Stomach (tissue), 9 donors: ENCODE results near the gene KPNA1. TPM values are rescaled to one million over a fixed set of nuclear protein-coding genes. Genes with fewer than 3 reads are reported as not detected.

Source experiments
- DNase-seq, 2 donors: peaks; one replicate each; pipeline versions ENCODE4 v3.0.0 to v3.0.0-alpha.2; 2013 to 2019
- H3K27ac ChIP-seq, 5 donors: fragments of 200-600 bp in 4 of 5; sonication (generic) in 4 of 5; one replicate each; pipeline ENCODE4 v1.5.1; 2013 to 2019; ENCODE audit warnings: mild to moderate bottlenecking in 1 of 5, moderate library complexity in 1 of 5
- H3K27me3 ChIP-seq, 3 donors: fragments of 200-600 bp; sonication (generic); one replicate each; pipeline ENCODE4 v1.5.1; 2017 to 2019; ENCODE audit warnings: mixed run types in 1 of 3
- H3K36me3 ChIP-seq, 4 donors: fragments of 200-600 bp; sonication (generic); 1 replicate in 3 of 4; 2 replicates in 1 of 4; pipeline ENCODE4 v1.5.1; 2016 to 2019
- H3K4me1 ChIP-seq, 4 donors: fragments of 200-600 bp; sonication (generic); one replicate each; pipeline ENCODE4 v1.5.1; 2016 to 2019
- H3K4me3 ChIP-seq, 4 donors: fragments of 200-600 bp; sonication (generic) in 3 of 4; one replicate each; pipeline ENCODE4 v1.5.1; 2016 to 2019; ENCODE audit warnings: mild to moderate bottlenecking in 1 of 4
- H3K9me3 ChIP-seq, 4 donors: fragments of 200-600 bp; sonication (generic); one replicate each; pipeline ENCODE4 v1.5.1; 2016 to 2019
- EP300 ChIP-seq: sonication (generic); formaldehyde crosslinking; IDR thresholded peaks from one replicate; pipeline ENCODE4 v1.6.1; 2017; ENCODE audit warnings: antibody characterized with exemption
- POLR2A ChIP-seq, 4 donors: fragments of 450-650 bp; IDR thresholded peaks; one replicate each; pipeline ENCODE4 v1.6.1; 2016; ENCODE audit warnings: antibody characterized with exemption in 4 of 4, control low read depth in 2 of 4, mild to moderate bottlenecking in 1 of 4, moderate library complexity in 1 of 4
- POLR2AphosphoS5 ChIP-seq, 3 donors: sonication (generic); formaldehyde crosslinking; IDR thresholded peaks; one replicate each; pipeline ENCODE4 v1.6.1; 2016; ENCODE audit warnings: antibody characterized with exemption in 3 of 3
- WGBS, 5 donors: extraction: QIAGEN DNeasy Blood & Tissue Kit in 3 of 5; methylation state at CpG; one replicate each; pipeline versions ENCODE4 v1.1.5 to v1.1.7; 2013 to 2018; 5-methylcytosine and 5-hydroxymethylcytosine counted together
- intact Hi-C: fragments of 100-400 bp; cut with DNase I; formaldehyde crosslinking; loops from one replicate; pipeline ENCODE4 v1.15.1; 2023; ENCODE audit warnings: low total_unique reads
- polyA plus RNA-seq, 3 donors: library from polyadenylated mRNA; stranded (reverse); fragments of 200-250 nt; gene quantifications; one replicate each; pipeline ENCODE4 v1.2.3, GENCODE V29; 2013
- total RNA-seq, 5 donors: library from RNA; depleted of rRNA; stranded (reverse); fragments of >200 nt; gene quantifications; one replicate each; pipeline versions ENCODE4 v1.1.0 to v1.2.3, GENCODE V29; 2014 to 2016
- TF ChIP-seq, protein P1 (sequence below), 7 experiments: fragments of 450-650 bp in 4 of 7; fragments of 200-600 bp in 3 of 7; sonication (generic) in 3 of 7; IDR thresholded peaks; one replicate each; pipeline ENCODE4 v1.5.1; 2016 to 2019; ENCODE audit warnings: antibody characterized with exemption in 7 of 7, control low read depth in 2 of 7, mild to moderate bottlenecking in 1 of 7
- donor health status: healthy with polysubstance abuse.
- donor health status: Bipolar disorder and iron deficiency.
- donor health status: healthy.

Gene KPNA1
- total and polyA plus RNA-seq, 8 donors = 6.7 to 88.4 (median 32.0) TPM

DNA sequence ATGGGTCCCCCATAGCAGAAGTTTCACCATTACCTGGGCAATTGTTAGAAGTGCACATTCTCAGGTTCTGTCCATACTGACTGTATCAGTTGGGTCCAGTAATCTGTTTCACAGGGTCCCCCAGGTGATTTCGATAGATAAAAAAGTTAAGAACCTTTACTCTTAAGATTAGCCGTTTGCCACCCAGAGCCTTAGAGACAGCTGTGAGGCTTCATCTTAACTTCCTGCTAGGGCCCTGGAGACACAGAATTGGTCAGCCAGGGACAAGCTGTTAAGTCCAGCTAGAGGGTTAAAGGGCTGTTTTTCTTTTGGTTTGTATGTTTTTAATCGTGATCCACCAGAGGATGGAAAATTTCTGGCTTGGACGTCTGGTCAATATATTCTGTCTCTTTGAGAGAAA is 124.1 kb downstream of the KPNA1 start:
- Histone ChIP-seq H3K27ac (peak overlapping the region in 2 of 5 donors; percentile 34 to 36), H3K27me3 (no peaks in the 10 kb centered on the region), H3K4me3 (no peak overlapping the region), H3K9me3 (no peaks in the 10 kb centered on the region), H3K36me3 (peaks cover 0 to 14% (median 5%) of the 10 kb centered on the region in 4 donors), H3K4me1 (peaks cover 9 to 39% (median 19%) of the 10 kb centered on the region in 4 donors)
- 46 to 57% (median 55%) methylated on average over 4 of the region's 4 CpGs for WGBS, 5 donors
- intact Hi-C loops = loop anchor here (10.0 kb wide), 1 partner anchor 294 kb away; the partner anchor contains the start of gene PARP14
- TF ChIP-seq POLR2AphosphoS5 (IDR thresholded peaks at IDR 0.05) = no peak
- TF ChIP-seq, protein P1, sequence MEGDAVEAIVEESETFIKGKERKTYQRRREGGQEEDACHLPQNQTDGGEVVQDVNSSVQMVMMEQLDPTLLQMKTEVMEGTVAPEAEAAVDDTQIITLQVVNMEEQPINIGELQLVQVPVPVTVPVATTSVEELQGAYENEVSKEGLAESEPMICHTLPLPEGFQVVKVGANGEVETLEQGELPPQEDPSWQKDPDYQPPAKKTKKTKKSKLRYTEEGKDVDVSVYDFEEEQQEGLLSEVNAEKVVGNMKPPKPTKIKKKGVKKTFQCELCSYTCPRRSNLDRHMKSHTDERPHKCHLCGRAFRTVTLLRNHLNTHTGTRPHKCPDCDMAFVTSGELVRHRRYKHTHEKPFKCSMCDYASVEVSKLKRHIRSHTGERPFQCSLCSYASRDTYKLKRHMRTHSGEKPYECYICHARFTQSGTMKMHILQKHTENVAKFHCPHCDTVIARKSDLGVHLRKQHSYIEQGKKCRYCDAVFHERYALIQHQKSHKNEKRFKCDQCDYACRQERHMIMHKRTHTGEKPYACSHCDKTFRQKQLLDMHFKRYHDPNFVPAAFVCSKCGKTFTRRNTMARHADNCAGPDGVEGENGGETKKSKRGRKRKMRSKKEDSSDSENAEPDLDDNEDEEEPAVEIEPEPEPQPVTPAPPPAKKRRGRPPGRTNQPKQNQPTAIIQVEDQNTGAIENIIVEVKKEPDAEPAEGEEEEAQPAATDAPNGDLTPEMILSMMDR (IDR thresholded peaks at IDR 0.05) = no peak
- no peak for TF ChIP-seq EP300
- no peak for TF ChIP-seq POLR2A (IDR thresholded peaks at IDR 0.05)
- no peak for DNase-seq

DNA sequence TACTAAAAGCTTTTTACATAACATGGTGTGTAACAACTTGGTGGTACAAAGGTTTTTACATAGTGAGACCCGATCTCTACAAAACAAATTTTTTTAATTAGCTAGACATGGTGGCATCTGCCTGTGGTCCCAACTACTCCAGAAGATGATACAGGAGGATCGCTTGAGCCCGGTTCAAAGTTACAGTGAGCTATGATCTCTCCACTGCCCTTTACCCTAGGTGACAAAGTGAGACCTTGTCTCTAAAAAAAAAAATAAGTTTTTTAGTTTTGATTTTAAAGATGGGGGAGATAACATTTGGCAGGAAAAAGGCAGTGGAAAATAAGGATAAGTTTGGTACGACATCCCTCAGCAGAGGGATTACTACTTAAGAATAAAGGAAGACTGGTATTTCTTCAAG is 124.8 kb downstream of the KPNA1 start:
- H3K27me3 ChIP-seq = no peaks in the 10 kb centered on the region
- peaks cover 17 to 45% (median 26%) of the 10 kb centered on the region in 4 donors for H3K4me1 ChIP-seq
- DNase-seq = no peak
- H3K4me3 ChIP-seq = no peak overlapping the region
- H3K27ac ChIP-seq = peak overlapping the region in 2 of 5 donors; percentile 34 to 36
- peaks cover 0 to 14% (median 5%) of the 10 kb centered on the region in 4 donors for H3K36me3 ChIP-seq
- TF ChIP-seq POLR2AphosphoS5 (IDR thresholded peaks at IDR 0.05) (no peak), POLR2A (IDR thresholded peaks at IDR 0.05) (no peak), EP300 (no peak)
- TF ChIP-seq, protein P1 (IDR thresholded peaks at IDR 0.05) = no peak
- H3K9me3 ChIP-seq = no peaks in the 10 kb centered on the region
- intact Hi-C loops = loop anchor here (10.0 kb wide), 1 partner anchor 295 kb away; the partner anchor contains the start of gene PARP14
- WGBS, 5 donors = 86 to 91% (median 86%) methylated on average over 4 of the region's 4 CpGs

DNA sequence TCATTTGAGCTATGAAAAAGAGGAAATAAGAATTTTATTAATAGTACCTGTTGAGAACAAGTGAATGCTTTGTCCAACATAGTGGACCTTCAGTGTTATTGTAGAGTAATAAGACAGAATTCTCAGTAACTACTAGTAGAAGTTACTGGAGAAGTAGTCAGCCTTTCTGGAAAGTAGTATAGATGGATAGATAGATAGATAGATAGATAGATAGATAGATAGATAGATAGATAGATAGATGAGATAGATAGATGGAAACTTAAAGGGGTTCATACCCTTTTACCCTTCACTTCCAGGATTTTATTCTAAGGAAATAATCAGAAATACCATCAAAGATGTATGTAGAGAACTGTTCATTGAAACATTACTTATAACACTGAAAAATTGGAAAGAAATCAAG is 125.5 kb downstream of the KPNA1 start:
- no peak overlapping the region for H3K27ac ChIP-seq
- H3K9me3 ChIP-seq = no peaks in the 10 kb centered on the region
- intact Hi-C loops = no loop called here
- no peaks in the 10 kb centered on the region for H3K27me3 ChIP-seq
- H3K4me1 ChIP-seq = peaks cover 17 to 50% (median 29%) of the 10 kb centered on the region in 4 donors
- no peak for DNase-seq
- peaks cover 0 to 14% (median 5%) of the 10 kb centered on the region in 4 donors for H3K36me3 ChIP-seq
- H3K4me3 ChIP-seq = no peak overlapping the region
- TF ChIP-seq POLR2AphosphoS5 (IDR thresholded peaks at IDR 0.05) = no peak
- TF ChIP-seq, protein P1 (IDR thresholded peaks at IDR 0.05) = no peak
- no peak for TF ChIP-seq POLR2A (IDR thresholded peaks at IDR 0.05)
- TF ChIP-seq EP300 = no peak

DNA sequence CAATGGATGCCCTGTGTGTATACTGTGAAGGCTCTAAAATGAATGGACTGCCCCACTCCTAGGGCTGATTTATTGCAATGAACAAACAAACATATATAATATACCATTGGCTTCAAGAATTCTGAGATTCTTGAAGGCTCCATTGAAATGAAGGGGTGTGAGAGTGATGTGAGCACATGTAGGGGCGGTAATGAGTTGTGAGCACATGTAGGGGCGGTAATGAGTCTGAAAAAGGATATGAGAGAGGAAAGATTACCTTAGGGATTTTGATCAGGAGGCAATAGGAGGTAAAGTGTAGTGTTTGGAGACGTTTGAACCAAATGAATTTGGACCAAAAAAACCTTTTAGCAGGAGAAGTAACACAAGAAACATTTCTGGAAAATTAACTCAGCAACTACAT is 127.0 kb downstream of the KPNA1 start:
- no peak for TF ChIP-seq POLR2AphosphoS5 (IDR thresholded peaks at IDR 0.05)
- no peak for TF ChIP-seq POLR2A (IDR thresholded peaks at IDR 0.05)
- TF ChIP-seq, protein P1 (IDR thresholded peaks at IDR 0.05) = no peak
- no peak for TF ChIP-seq EP300
- peaks cover 0 to 7% (median 2%) of the 10 kb centered on the region in 4 donors for H3K36me3 ChIP-seq
- no peaks in the 10 kb centered on the region for H3K9me3 ChIP-seq
- H3K4me1 ChIP-seq = peaks cover 11 to 40% (median 25%) of the 10 kb centered on the region in 4 donors
- H3K27ac ChIP-seq = no peak overlapping the region
- H3K27me3 ChIP-seq = no peaks in the 10 kb centered on the region
- no peak for DNase-seq
- H3K4me3 ChIP-seq = no peak overlapping the region
- 84 to 87% (median 85%) methylated on average over 3 of the region's 3 CpGs for WGBS, 5 donors
- intact Hi-C loops = no loop called here
